ENCODE results near the gene FBXO45.

DNA sequence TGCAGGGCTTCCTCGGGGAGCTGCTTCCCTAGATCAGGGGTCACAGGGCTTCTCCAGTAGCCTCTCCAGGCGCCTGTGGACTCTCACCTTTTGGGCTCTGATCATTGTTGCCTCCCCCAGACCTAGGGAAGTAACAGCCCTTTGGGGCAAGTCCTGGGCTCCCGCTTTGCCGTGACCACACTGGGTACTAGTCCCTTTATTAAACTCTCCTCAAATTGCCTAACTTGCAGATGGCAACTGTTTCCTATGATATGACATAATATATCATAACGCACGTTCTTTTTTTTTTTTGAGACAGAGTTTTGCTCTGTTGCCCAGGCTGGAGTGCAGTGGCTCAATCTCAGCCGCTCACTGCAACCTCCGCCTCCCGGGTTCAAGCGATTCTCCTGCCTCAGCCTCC lies 53.2 kb downstream of the FBXO45 start:
- TF ChIP-seq CTCF (IDR thresholded peaks at IDR 0.05) (no peak), POLR2A (IDR thresholded peaks at IDR 0.05) (no peak), EP300 (IDR thresholded peaks at IDR 0.05; ENCODE audit: low read depth) (no peak)

Measured in transverse colon (tissue), 3 donors.